SK-N-SH treated with all-trans-retinoic acid at 6 μM for 48 hours (cell line): ENCODE results near the gene FPGS.

Experiments
- ATAC-seq: fragments of 200-7000 bp; cut with Tn5 transposase; 3 replicates; pipeline ENCODE4 v1.9.1; 2020; ENCODE audit warnings: mild to moderate bottlenecking, moderate library complexity
- ARNTL ChIP-seq: fragments of 450-650 bp; formaldehyde crosslinking; IDR thresholded peaks from 2 replicates; pipeline ENCODE4 v1.5.0; 2020; ENCODE audit warnings: low read depth, mild to moderate bottlenecking, moderate library complexity, borderline replicate concordance
- BACH2 ChIP-seq: fragments of 250-450 bp; sonication (Bioruptor Pico); IDR thresholded peaks from 2 replicates; pipeline ENCODE4 v1.9.0; 2021; ENCODE audit warnings: mild to moderate bottlenecking, borderline replicate concordance
- ESRRG ChIP-seq: fragments of 250-450 bp; sonication (Bioruptor Pico); IDR thresholded peaks from 2 replicates; pipeline ENCODE4 v1.6.1; 2021; ENCODE audit warnings: mild to moderate bottlenecking
- GLIS3 ChIP-seq: fragments of 250-450 bp; sonication (Bioruptor Pico); IDR thresholded peaks from 2 replicates; pipeline ENCODE4 v1.5.0; 2020; ENCODE audit warnings: mild to moderate bottlenecking, moderate library complexity
- ISL1 ChIP-seq: fragments of 250-450 bp; sonication (Bioruptor Pico); IDR thresholded peaks from 2 replicates; pipeline ENCODE4 v2.1.2; 2022; ENCODE audit warnings: mild to moderate bottlenecking, moderate library complexity
- OSR1 ChIP-seq: fragments of 250-450 bp; sonication (Bioruptor Pico); IDR thresholded peaks from 2 replicates; pipeline ENCODE4 v1.8.0; 2022; ENCODE audit warnings: moderate library complexity, mild to moderate bottlenecking, inconsistent platforms
- PPARA ChIP-seq: fragments of 250-450 bp; sonication (Bioruptor Pico); IDR thresholded peaks from 2 replicates; pipeline ENCODE4 v1.5.0; 2020; ENCODE audit warnings: mild to moderate bottlenecking, borderline replicate concordance
- RARB ChIP-seq: fragments of 250-450 bp; sonication (Bioruptor Pico); IDR thresholded peaks from 2 replicates; pipeline ENCODE4 v1.8.0; 2021; ENCODE audit warnings: mild to moderate bottlenecking, moderate library complexity
- SNAI2 ChIP-seq: fragments of 250-450 bp; sonication (Bioruptor Pico); IDR thresholded peaks from 2 replicates; pipeline ENCODE4 v1.5.0; 2020; ENCODE audit warnings: mild to moderate bottlenecking, moderate library complexity
- TCF4 ChIP-seq: fragments of 250-450 bp; sonication (Bioruptor Pico); IDR thresholded peaks from 2 replicates; pipeline ENCODE4 v1.8.0; 2021; ENCODE audit warnings: mild to moderate bottlenecking, moderate library complexity, borderline replicate concordance
- TOX ChIP-seq: fragments of 250-450 bp; sonication (Bioruptor Pico); IDR thresholded peaks from 2 replicates; pipeline ENCODE4 v1.8.0; 2021; ENCODE audit warnings: mild to moderate bottlenecking, moderate library complexity, borderline replicate concordance
- ZC3H10 ChIP-seq: fragments of 250-450 bp; sonication (Bioruptor Pico); IDR thresholded peaks from 2 replicates; pipeline ENCODE4 v1.5.1; 2021; ENCODE audit warnings: mild to moderate bottlenecking, moderate library complexity
- ZFP3 ChIP-seq: fragments of 250-450 bp; sonication (Bioruptor Pico); IDR thresholded peaks from 2 replicates; pipeline ENCODE4 v1.5.0; 2020; ENCODE audit warnings: mild to moderate bottlenecking, moderate library complexity
- ZNF565 ChIP-seq: fragments of 450-650 bp; formaldehyde crosslinking; conservative IDR thresholded peaks from 2 replicates; pipeline ENCODE4 v1.5.0; 2020; ENCODE audit warnings: low read depth, mild to moderate bottlenecking, moderate library complexity
- ZNF70 ChIP-seq: fragments of 450-650 bp; formaldehyde crosslinking; IDR thresholded peaks from 2 replicates; pipeline ENCODE4 v1.5.0; 2020; ENCODE audit warnings: mild to moderate bottlenecking, moderate library complexity
- ZNF8 ChIP-seq: fragments of 450-650 bp; formaldehyde crosslinking; IDR thresholded peaks from 2 replicates; pipeline ENCODE4 v1.5.0; 2020; ENCODE audit warnings: mild to moderate bottlenecking, moderate library complexity
- TF ChIP-seq, protein P1 (sequence below): fragments of 250-450 bp; sonication (Bioruptor Pico); IDR thresholded peaks from 2 replicates; pipeline ENCODE4 v1.5.1; 2021; ENCODE audit warnings: mild to moderate bottlenecking, moderate library complexity
- TF ChIP-seq, protein P2 (sequence below): fragments of 250-450 bp; sonication (Bioruptor Pico); IDR thresholded peaks from 2 replicates; pipeline ENCODE4 v1.5.1; 2020; ENCODE audit warnings: low read depth, mild to moderate bottlenecking, moderate library complexity
- TF ChIP-seq, protein P3 (sequence below): fragments of 250-450 bp; sonication (Bioruptor Pico); IDR thresholded peaks from 2 replicates; pipeline ENCODE4 v1.8.0; 2020; ENCODE audit warnings: mild to moderate bottlenecking, moderate library complexity, borderline replicate concordance
- TF ChIP-seq, protein P4 (sequence below): fragments of 250-450 bp; sonication (Bioruptor Pico); IDR thresholded peaks from 2 replicates; pipeline ENCODE4 v1.5.0; 2020; ENCODE audit warnings: mild to moderate bottlenecking, moderate library complexity

Gene FPGS

DNA sequence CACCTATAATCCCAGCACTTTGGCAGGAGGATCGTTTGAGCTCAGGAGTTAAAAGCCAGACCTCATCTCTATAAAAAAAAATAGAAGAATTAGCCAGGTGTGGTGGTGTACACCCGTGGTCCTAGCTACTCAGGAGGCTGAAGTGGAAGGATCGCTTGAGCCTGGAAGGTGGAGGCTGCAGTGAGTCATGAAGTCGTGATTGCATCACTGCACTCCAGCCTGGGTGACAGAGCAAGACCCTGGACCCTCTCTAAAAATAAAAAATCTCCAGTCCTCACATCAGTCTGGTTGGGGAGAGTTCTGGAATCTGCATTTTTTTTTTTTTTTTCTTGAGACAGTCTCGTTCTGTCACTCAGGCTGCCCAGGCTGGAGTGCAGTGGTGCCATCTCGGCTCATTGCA, 9.3 kb downstream of the FPGS start:
- no peak for ATAC-seq
- TF ChIP-seq BACH2 = no peak
- TF ChIP-seq TCF4 (CRISPR knock-in tag) = no peak
- no peak for TF ChIP-seq SNAI2 (CRISPR knock-in tag)
- no peak for TF ChIP-seq ISL1 (CRISPR knock-in tag)
- no peak for TF ChIP-seq ZNF70 (CRISPR knock-in tag)
- TF ChIP-seq, protein P1, sequence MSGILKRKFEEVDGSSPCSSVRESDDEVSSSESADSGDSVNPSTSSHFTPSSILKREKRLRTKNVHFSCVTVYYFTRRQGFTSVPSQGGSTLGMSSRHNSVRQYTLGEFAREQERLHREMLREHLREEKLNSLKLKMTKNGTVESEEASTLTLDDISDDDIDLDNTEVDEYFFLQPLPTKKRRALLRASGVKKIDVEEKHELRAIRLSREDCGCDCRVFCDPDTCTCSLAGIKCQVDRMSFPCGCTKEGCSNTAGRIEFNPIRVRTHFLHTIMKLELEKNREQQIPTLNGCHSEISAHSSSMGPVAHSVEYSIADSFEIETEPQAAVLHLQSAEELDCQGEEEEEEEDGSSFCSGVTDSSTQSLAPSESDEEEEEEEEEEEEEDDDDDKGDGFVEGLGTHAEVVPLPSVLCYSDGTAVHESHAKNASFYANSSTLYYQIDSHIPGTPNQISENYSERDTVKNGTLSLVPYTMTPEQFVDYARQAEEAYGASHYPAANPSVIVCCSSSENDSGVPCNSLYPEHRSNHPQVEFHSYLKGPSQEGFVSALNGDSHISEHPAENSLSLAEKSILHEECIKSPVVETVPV (CRISPR knock-in tag) = no peak
- no peak for TF ChIP-seq ZNF565 (CRISPR knock-in tag)
- TF ChIP-seq TOX (CRISPR knock-in tag) = no peak
- no peak for TF ChIP-seq GLIS3 (CRISPR knock-in tag)
- no peak for TF ChIP-seq ZNF8
- no peak for TF ChIP-seq ZFP3
- TF ChIP-seq, all 23 proteins: peak for 0

DNA sequence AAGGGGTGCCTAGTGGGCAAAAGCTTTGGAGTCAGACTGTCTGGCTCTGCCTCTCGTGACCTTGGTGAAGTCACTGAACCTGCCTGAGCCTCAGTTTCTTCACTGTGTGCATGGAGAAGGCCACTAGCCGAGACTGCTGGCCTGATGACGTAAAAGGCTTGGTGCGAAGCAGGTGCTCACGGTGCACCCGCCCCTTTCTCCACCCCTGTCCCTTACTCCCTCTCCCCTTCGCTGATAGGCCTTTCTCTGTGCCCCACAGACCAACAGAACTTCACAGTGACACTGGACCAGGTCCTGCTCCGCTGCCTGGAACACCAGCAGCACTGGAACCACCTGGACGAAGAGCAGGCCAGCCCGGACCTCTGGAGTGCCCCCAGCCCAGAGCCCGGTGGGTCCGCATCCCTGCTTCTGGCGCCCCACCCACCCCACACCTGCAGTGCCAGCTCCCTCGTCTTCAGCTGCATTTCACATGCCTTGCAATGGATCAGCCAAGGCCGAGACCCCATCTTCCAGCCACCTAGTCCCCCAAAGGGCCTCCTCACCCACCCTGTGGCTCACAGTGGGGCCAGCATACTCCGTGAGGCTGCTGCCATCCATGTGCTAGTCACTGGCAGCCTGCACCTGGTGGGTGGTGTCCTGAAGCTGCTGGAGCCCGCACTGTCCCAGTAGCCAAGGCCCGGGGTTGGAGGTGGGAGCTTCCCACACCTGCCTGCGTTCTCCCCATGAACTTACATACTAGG, 10.4 kb downstream of the FPGS start:
- no peak for ATAC-seq

DNA sequence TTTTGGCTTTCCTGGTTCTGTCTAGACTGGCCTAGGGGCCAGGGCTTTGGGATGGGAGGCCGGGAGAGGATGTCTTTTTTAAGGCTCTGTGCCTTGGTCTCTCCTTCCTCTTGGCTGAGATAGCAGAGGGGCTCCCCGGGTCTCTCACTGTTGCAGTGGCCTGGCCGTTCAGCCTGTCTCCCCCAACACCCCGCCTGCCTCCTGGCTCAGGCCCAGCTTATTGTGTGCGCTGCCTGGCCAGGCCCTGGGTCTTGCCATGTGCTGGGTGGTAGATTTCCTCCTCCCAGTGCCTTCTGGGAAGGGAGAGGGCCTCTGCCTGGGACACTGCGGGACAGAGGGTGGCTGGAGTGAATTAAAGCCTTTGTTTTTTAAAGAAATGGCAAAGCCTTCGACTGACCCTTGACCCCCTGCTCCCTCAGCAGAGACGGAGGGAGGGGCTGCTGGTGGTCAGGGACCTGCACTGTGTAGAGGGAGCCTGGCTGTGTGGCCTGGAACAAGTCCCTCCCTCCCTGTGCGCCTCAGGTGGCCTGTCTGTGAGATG, 11.1 kb downstream of the FPGS start:
- no peak for ATAC-seq
- TF ChIP-seq ZNF565 (CRISPR knock-in tag) = no peak
- TF ChIP-seq ZC3H10 (CRISPR knock-in tag) = no peak

More for the DNA sequence above, 10.4 kb downstream of the FPGS start:
- TF ChIP-seq ZC3H10 (CRISPR knock-in tag) (no peak), OSR1 (CRISPR knock-in tag) (no peak)
- TF ChIP-seq, all 23 proteins: peak for 0

DNA sequence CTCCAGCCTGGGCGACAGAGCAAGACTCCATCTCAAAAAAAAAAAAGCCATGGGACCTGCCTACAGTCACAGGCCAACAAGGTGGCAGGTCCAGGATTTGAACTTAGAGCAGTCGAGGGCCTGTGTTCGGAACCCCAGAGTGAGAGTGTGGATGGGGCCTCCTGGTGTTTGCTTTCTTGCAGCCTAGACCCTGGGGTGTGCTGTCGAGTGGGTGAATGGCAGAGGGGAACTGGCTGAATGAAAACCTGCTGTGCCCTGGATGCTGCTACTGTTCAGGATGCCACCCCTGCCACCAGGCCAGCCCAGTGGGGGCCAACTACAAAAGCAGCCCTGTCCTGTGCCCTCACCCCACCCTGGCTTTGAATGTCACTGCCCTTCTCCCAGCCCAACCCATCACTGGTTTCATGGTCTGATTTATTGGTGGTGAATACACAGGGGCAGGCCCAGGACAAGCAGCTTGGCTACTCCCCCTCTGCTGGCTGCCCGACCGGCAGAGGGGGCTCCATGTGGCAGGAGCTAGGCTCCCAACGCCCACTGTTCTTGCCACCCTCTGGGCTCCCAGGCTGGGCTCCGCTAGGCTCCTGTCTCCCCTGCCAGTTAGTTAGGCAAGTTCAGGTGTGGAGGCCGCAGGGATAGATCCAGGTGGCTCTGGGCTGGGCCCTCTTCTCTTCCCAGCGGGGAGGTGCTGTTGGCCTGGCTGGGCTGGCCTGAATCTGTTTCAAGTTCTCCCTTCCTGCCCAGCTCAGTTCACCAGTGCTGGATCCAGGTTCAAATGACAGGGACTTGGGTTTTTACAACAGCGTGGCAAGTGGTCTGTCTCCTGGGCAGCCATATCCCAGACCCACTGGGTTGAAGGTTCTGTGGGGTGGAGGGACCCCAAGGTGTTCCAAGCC, 12.2 kb downstream of the FPGS start:
- ATAC-seq = no peak; the same call in 2 of the 3 replicates

DNA sequence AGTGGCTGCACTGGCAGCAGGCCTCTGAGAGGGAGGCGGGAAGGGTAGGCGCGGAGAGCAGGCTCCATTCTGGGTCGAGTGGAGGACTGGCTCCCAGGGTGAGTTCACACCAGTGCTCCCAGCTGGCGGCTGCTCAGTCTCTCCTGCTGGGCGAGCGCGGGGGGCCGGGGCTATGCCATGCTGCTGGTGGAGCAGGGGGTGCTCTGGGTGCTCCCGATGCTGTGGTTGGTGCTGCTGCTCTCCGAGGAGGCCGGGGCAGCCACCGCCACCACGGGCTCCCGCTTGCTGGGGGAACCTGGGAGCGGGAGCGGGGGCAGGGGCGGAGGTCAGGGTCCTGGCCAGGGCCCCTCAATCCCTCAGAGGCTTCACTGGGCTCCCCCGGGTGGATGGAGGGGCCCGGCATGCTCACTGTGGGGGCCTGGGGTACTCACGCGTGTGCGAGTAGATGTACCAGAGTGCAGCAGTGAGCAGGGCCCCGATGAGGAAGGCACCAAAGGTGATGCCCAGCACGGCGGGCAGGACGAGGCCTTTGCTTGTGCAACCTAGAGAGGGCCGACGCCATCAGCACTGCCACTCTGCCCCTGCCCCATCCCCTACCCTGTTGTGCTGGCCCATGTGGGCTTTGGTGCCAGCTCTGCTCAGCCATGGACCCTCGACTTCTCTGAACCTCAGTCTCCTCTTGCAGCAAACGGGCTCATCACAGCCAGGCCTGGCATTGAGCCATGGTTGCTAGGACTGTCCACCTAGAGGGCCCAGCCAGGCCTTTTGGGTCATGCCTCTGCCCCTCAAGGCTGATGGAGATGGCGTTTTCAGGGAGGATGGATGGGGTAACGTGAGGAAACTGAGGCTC, 13.1 kb downstream of the FPGS start:
- TF ChIP-seq ARNTL (no peak), RARB (no peak)
- TF ChIP-seq, protein P2, sequence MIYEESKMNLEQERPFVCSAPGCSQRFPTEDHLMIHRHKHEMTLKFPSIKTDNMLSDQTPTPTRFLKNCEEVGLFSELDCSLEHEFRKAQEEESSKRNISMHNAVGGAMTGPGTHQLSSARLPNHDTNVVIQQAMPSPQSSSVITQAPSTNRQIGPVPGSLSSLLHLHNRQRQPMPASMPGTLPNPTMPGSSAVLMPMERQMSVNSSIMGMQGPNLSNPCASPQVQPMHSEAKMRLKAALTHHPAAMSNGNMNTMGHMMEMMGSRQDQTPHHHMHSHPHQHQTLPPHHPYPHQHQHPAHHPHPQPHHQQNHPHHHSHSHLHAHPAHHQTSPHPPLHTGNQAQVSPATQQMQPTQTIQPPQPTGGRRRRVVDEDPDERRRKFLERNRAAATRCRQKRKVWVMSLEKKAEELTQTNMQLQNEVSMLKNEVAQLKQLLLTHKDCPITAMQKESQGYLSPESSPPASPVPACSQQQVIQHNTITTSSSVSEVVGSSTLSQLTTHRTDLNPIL (CRISPR knock-in tag) = no peak
- TF ChIP-seq, protein P3, sequence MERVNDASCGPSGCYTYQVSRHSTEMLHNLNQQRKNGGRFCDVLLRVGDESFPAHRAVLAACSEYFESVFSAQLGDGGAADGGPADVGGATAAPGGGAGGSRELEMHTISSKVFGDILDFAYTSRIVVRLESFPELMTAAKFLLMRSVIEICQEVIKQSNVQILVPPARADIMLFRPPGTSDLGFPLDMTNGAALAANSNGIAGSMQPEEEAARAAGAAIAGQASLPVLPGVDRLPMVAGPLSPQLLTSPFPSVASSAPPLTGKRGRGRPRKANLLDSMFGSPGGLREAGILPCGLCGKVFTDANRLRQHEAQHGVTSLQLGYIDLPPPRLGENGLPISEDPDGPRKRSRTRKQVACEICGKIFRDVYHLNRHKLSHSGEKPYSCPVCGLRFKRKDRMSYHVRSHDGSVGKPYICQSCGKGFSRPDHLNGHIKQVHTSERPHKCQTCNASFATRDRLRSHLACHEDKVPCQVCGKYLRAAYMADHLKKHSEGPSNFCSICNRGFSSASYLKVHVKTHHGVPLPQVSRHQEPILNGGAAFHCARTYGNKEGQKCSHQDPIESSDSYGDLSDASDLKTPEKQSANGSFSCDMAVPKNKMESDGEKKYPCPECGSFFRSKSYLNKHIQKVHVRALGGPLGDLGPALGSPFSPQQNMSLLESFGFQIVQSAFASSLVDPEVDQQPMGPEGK (CRISPR knock-in tag) = no peak
- TF ChIP-seq, protein P4, sequence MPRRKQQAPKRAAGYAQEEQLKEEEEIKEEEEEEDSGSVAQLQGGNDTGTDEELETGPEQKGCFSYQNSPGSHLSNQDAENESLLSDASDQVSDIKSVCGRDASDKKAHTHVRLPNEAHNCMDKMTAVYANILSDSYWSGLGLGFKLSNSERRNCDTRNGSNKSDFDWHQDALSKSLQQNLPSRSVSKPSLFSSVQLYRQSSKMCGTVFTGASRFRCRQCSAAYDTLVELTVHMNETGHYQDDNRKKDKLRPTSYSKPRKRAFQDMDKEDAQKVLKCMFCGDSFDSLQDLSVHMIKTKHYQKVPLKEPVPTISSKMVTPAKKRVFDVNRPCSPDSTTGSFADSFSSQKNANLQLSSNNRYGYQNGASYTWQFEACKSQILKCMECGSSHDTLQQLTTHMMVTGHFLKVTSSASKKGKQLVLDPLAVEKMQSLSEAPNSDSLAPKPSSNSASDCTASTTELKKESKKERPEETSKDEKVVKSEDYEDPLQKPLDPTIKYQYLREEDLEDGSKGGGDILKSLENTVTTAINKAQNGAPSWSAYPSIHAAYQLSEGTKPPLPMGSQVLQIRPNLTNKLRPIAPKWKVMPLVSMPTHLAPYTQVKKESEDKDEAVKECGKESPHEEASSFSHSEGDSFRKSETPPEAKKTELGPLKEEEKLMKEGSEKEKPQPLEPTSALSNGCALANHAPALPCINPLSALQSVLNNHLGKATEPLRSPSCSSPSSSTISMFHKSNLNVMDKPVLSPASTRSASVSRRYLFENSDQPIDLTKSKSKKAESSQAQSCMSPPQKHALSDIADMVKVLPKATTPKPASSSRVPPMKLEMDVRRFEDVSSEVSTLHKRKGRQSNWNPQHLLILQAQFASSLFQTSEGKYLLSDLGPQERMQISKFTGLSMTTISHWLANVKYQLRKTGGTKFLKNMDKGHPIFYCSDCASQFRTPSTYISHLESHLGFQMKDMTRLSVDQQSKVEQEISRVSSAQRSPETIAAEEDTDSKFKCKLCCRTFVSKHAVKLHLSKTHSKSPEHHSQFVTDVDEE (CRISPR knock-in tag) = no peak
- peak; percentile 2; the same call in 1 of the 3 replicates for ATAC-seq

More for the DNA sequence above, 12.2 kb downstream of the FPGS start:
- TF ChIP-seq ZFP3 (no peak), ZNF8 (no peak), GLIS3 (CRISPR knock-in tag) (no peak), PPARA (CRISPR knock-in tag) (no peak), ESRRG (CRISPR knock-in tag) (no peak), ZNF565 (CRISPR knock-in tag) (no peak), ZC3H10 (CRISPR knock-in tag) (no peak), ZNF70 (CRISPR knock-in tag) (no peak)
